Measurements from ENCODE around the gene PRAMEF12.

PRAMEF12 gene

GRCh38 chr1:12763479-12763878 is 10.1 kb upstream of the PRAMEF12 start (continued):
- no peak for TF ChIP-seq ZNF513 (tag by site-specific recombination; IDR thresholded peaks at IDR 0.05)
- no peak for TF ChIP-seq ZNF704 (tag by site-specific recombination; IDR thresholded peaks at IDR 0.05)

GRCh38 chr1:12764016-12764415 is 9.5 kb upstream of the PRAMEF12 start:
- Histone ChIP-seq H3K36me3 (ENCODE audit: control insufficient read depth in 2 of 2, insufficient read depth in 1 of 2, low read length in 2 of 2) (no peaks in the 10 kb centered on the region), H3K27ac (ENCODE audit: extremely low read depth, low read depth, low read length) (no peak overlapping the region), H3K9me3 (ENCODE audit: control insufficient read depth, insufficient read depth, low read depth, low read length) (no peaks in the 10 kb centered on the region), H3K4me1 (ENCODE audit: control insufficient read depth, insufficient read depth, low read length) (no peaks in the 10 kb centered on the region), H3K4me3 (ENCODE audit: low read depth, low read length) (no peak overlapping the region)
- ChIA-PET CTCF (no interaction called here), POLR2A (interaction anchor here (0.8 kb wide), 1 partner anchor 14 kb away, joined by 14 read pairs; no protein-coding TSS in a partner anchor)
- no peak for TF ChIP-seq SP7 (tag by site-specific recombination; IDR thresholded peaks at IDR 0.05)
- TF ChIP-seq ZNF624 (tag by site-specific recombination; IDR thresholded peaks at IDR 0.05): no peak

- Histone ChIP-seq H3K9me3 (ENCODE audit: control insufficient read depth, insufficient read depth, low read depth, low read length) (no peaks in the 10 kb centered on the region), H3K4me3 (ENCODE audit: low read depth, low read length) (no peak overlapping the region), H3K4me1 (ENCODE audit: control insufficient read depth, insufficient read depth, low read length) (no peaks in the 10 kb centered on the region), H3K27ac (ENCODE audit: extremely low read depth, low read depth, low read length) (no peak overlapping the region), H3K36me3 (ENCODE audit: control insufficient read depth in 2 of 2, insufficient read depth in 1 of 2, low read length in 2 of 2) (no peaks in the 10 kb centered on the region)
- ChIA-PET POLR2A (no interaction called here), CTCF (no interaction called here)
- TF ChIP-seq ZBTB6 (tag by site-specific recombination; IDR thresholded peaks at IDR 0.05): no peak
- no peak for TF ChIP-seq ZSCAN5A (tag by site-specific recombination; IDR thresholded peaks at IDR 0.05)
- TF ChIP-seq RBAK (tag by site-specific recombination; IDR thresholded peaks at IDR 0.05): no peak
These were observed 4.5 kb upstream of the PRAMEF12 start for GRCh38 chr1:12769031-12769430.

- ChIA-PET POLR2A (no interaction called here), CTCF (no interaction called here)
- Histone ChIP-seq H3K36me3 (ENCODE audit: control insufficient read depth in 2 of 2, insufficient read depth in 1 of 2, low read length in 2 of 2) (no peaks in the 10 kb centered on the region), H3K4me1 (ENCODE audit: control insufficient read depth, insufficient read depth, low read length) (no peaks in the 10 kb centered on the region), H3K27ac (ENCODE audit: extremely low read depth, low read depth, low read length) (no peak overlapping the region), H3K9me3 (ENCODE audit: control insufficient read depth, insufficient read depth, low read depth, low read length) (no peaks in the 10 kb centered on the region), H3K4me3 (ENCODE audit: low read depth, low read length) (no peak overlapping the region)
- TF ChIP-seq ZNF24 (tag by site-specific recombination; IDR thresholded peaks at IDR 0.05) (no peak), ZNF600 (tag by site-specific recombination; IDR thresholded peaks at IDR 0.05) (no peak), PRDM10 (tag by site-specific recombination; IDR thresholded peaks at IDR 0.05) (no peak), ZFP3 (tag by site-specific recombination; IDR thresholded peaks at IDR 0.05; ENCODE audit: low read depth) (no peak), ZNF518A (tag by site-specific recombination; conservative IDR thresholded peaks at IDR 0.05; ENCODE audit: low read depth) (no peak)
These were observed 3.5 kb upstream of the PRAMEF12 start for GRCh38 chr1:12769976-12770505.

All from HEK293 (cell line).